ENCODE results near the gene VPS35L. TPM values are rescaled to one million over a fixed set of nuclear protein-coding genes. Genes with fewer than 3 reads are reported as not detected.

VPS35L gene
- total and polyA plus RNA-seq, 2 experiments from 2014 or later: 48.0 to 54.6 TPM

DNA sequence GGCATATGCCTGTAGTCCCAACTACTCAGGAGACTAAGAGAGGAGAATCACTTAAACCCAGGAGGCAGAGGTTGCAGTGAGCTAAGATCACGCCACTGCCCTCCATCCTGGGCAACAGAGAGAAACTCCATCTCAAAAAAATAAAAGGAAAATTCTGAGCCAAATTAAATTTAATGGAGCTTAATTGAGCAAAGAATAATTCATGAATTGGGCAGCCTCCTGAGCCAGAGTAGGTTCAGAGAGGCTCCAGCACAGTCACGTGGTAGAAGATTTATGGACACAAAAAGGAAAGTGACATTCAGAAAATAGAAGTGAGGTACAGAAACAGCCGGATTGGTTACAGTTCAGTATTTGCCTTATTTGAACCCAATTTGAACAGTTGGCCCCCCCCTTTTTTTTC, 10.9 kb downstream of the VPS35L start (continued):
- TF ChIP-seq, protein P1, sequence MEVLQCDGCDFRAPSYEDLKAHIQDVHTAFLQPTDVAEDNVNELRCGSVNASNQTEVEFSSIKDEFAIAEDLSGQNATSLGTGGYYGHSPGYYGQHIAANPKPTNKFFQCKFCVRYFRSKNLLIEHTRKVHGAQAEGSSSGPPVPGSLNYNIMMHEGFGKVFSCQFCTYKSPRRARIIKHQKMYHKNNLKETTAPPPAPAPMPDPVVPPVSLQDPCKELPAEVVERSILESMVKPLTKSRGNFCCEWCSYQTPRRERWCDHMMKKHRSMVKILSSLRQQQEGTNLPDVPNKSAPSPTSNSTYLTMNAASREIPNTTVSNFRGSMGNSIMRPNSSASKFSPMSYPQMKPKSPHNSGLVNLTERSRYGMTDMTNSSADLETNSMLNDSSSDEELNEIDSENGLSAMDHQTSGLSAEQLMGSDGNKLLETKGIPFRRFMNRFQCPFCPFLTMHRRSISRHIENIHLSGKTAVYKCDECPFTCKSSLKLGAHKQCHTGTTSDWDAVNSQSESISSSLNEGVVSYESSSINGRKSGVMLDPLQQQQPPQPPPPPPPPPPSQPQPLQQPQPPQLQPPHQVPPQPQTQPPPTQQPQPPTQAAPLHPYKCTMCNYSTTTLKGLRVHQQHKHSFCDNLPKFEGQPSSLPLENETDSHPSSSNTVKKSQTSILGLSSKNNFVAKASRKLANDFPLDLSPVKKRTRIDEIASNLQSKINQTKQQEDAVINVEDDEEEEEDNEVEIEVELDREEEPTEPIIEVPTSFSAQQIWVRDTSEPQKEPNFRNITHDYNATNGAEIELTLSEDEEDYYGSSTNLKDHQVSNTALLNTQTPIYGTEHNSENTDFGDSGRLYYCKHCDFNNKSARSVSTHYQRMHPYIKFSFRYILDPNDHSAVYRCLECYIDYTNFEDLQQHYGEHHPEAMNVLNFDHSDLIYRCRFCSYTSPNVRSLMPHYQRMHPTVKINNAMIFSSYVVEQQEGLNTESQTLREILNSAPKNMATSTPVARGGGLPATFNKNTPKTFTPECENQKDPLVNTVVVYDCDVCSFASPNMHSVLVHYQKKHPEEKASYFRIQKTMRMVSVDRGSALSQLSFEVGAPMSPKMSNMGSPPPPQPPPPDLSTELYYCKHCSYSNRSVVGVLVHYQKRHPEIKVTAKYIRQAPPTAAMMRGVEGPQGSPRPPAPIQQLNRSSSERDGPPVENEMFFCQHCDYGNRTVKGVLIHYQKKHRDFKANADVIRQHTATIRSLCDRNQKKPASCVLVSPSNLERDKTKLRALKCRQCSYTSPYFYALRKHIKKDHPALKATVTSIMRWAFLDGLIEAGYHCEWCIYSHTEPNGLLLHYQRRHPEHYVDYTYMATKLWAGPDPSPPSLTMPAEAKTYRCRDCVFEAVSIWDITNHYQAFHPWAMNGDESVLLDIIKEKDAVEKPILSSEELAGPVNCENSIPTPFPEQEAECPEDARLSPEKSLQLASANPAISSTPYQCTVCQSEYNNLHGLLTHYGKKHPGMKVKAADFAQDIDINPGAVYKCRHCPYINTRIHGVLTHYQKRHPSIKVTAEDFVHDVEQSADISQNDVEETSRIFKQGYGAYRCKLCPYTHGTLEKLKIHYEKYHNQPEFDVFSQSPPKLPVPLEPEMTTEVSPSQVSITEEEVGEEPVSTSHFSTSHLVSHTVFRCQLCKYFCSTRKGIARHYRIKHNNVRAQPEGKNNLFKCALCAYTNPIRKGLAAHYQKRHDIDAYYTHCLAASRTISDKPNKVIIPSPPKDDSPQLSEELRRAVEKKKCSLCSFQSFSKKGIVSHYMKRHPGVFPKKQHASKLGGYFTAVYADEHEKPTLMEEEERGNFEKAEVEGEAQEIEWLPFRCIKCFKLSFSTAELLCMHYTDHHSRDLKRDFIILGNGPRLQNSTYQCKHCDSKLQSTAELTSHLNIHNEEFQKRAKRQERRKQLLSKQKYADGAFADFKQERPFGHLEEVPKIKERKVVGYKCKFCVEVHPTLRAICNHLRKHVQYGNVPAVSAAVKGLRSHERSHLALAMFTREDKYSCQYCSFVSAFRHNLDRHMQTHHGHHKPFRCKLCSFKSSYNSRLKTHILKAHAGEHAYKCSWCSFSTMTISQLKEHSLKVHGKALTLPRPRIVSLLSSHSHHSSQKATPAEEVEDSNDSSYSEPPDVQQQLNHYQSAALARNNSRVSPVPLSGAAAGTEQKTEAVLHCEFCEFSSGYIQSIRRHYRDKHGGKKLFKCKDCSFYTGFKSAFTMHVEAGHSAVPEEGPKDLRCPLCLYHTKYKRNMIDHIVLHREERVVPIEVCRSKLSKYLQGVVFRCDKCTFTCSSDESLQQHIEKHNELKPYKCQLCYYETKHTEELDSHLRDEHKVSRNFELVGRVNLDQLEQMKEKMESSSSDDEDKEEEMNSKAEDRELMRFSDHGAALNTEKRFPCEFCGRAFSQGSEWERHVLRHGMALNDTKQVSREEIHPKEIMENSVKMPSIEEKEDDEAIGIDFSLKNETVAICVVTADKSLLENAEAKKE (CRISPR knock-in tag; IDR thresholded peaks at IDR 0.05): no peak
- TF ChIP-seq CREB1 (CRISPR knock-in tag; IDR thresholded peaks at IDR 0.05; ENCODE audit: low read depth) (no peak), JUNB (IDR thresholded peaks at IDR 0.05; ENCODE audit: unreplicated experiment) (no peak), NANOG (IDR thresholded peaks at IDR 0.05; ENCODE audit: borderline replicate concordance) (no peak)

- no peaks in the 10 kb centered on the region for H3F3A ChIP-seq (replicated peaks; ENCODE audit: low read depth)
- peaks cover 14% of the 10 kb centered on the region; the same call in 1 of the 2 replicates for H3K36me3 ChIP-seq (ENCODE audit: insufficient read depth)
- peaks cover 6% of the 10 kb centered on the region; the same call in 1 of the 2 replicates for H3K79me2 ChIP-seq (replicated peaks; ENCODE audit: insufficient read depth)
- Mint-ChIP-seq H3K36me3 (ENCODE audit: low read depth) (peaks cover 57% of the 10 kb centered on the region), H3K27me3 (ENCODE audit: insufficient read depth, low read depth, poor library complexity) (peaks cover 2% of the 10 kb centered on the region), H3K4me1 (no peaks in the 10 kb centered on the region), H3K9me3 (peaks cover 6% of the 10 kb centered on the region), H3K4me3 (no peak overlapping the region), H3K27ac (no peak overlapping the region)
- no peak overlapping the region for H3K4me3 ChIP-seq
- DNase-seq (ENCODE audit: low spot score) (no peak), ATAC-seq (no peak)
- H4K20me1 ChIP-seq (replicated peaks; ENCODE audit: insufficient read depth): no peaks in the 10 kb centered on the region
- no peaks in the 10 kb centered on the region for H3K9me2 ChIP-seq (ENCODE audit: insufficient read depth)
- no peaks in the 10 kb centered on the region for H3K27me3 ChIP-seq (ENCODE audit: insufficient read depth)
- H2AFZ ChIP-seq: no peak overlapping the region
- H3K27ac ChIP-seq (ENCODE audit: low read depth): no peak overlapping the region
- no peaks in the 10 kb centered on the region for H3K4me1 ChIP-seq (ENCODE audit: insufficient read depth)
- no peak overlapping the region for H3K4me2 ChIP-seq
- TF ChIP-seq ZNF114 (CRISPR knock-in tag; IDR thresholded peaks at IDR 0.05) (no peak), ZNF331 (CRISPR knock-in tag; IDR thresholded peaks at IDR 0.05; ENCODE audit: low read depth) (no peak), STAT1 (IDR thresholded peaks at IDR 0.05; ENCODE audit: unreplicated experiment) (no peak)
- TF ChIP-seq, protein P1 (CRISPR knock-in tag; IDR thresholded peaks at IDR 0.05): no peak
Measured at GRCh38 chr16:19567560-19567959, 12.1 kb downstream of the VPS35L start.
